Spinal cord (tissue), 10 donors: Measurements from ENCODE around the gene SLC25A34. TPM values are rescaled to one million over a fixed set of nuclear protein-coding genes. Genes with fewer than 3 reads are reported as not detected.
A peak's percentile ranks its signal among the peaks of the same experiment; 100 is the strongest.

Source experiments
- DNase-seq, 6 donors: peaks; one replicate each; pipeline versions ENCODE4 v3.0.0 to v3.0.0-alpha.2; 2013 to 2015; ENCODE audit warnings: low spot score in 6 of 6, low read depth in 4 of 6
- H3K27ac ChIP-seq: one replicate; pipeline ENCODE4 v1.5.1; 2013; ENCODE audit warnings: low read depth, low read length, control low read depth
- H3K27me3 ChIP-seq: one replicate; pipeline ENCODE4 v1.6.1; 2013; ENCODE audit warnings: low read length; ENCODE audit not compliant: control insufficient read depth, insufficient read depth
- H3K36me3 ChIP-seq: one replicate; pipeline ENCODE4 v1.6.1; 2013; ENCODE audit warnings: low read length; ENCODE audit not compliant: control insufficient read depth, insufficient read depth
- H3K4me1 ChIP-seq: one replicate; pipeline ENCODE4 v1.6.1; 2013; ENCODE audit warnings: low read length; ENCODE audit not compliant: control insufficient read depth, insufficient read depth
- H3K4me3 ChIP-seq: one replicate; pipeline ENCODE4 v1.5.1; 2013; ENCODE audit warnings: low read depth, low read length, control low read depth
- H3K9me3 ChIP-seq: one replicate; pipeline ENCODE4 v1.6.1; 2013; ENCODE audit warnings: low read length; ENCODE audit not compliant: control insufficient read depth, insufficient read depth
- WGBS: methylation state at CpG from one replicate; pipeline ENCODE4 v1.1.5; 2013; ENCODE audit warnings: missing lambda C conversion rate; ENCODE audit not compliant: insufficient coverage; 5-methylcytosine and 5-hydroxymethylcytosine counted together
- polyA plus RNA-seq, 2 donors: library from polyadenylated mRNA; unstranded; fragments of 120-200 nt; gene quantifications; one replicate each; pipeline ENCODE4 v1.2.1, GENCODE V29; 2013; ENCODE audit not compliant: insufficient read length in 2 of 2
- total RNA-seq, 2 donors: library from RNA; depleted of rRNA in 1 of 2; stranded (reverse); fragments of 120-200 nt in 1 of 2; fragments of >200 nt in 1 of 2; gene quantifications; one replicate each; pipeline versions ENCODE4 v1.2.3 to v1.2.4, GENCODE V29; 2013 to 2014
- donor health status: healthy.

SLC25A34 gene
- total and polyA plus RNA-seq, 4 donors, result 0.59 to 7.7 (median 3.7) TPM

- no peaks in the 10 kb centered on the region for H3K27me3 ChIP-seq
- 35% methylated on average over 2 of the region's 6 CpGs for whole genome bisulfite sequencing
- no peaks in the 10 kb centered on the region for H3K9me3 ChIP-seq
- DNase-seq, result peak in 2 of 6 donors; percentile 27 to 51
- H3K4me1 ChIP-seq, result peaks cover 48% of the 10 kb centered on the region
- H3K27ac ChIP-seq, result no peak overlapping the region
- no peak overlapping the region for H3K4me3 ChIP-seq
- H3K36me3 ChIP-seq, result peaks cover 14% of the 10 kb centered on the region
Measured at GRCh38 chr1:15700508-15700907, 35.5 kb upstream of the SLC25A34 start.

GRCh38 chr1:15701784-15702183 is 34.3 kb upstream of the SLC25A34 start:
- no peak for DNase-seq
- H3K27me3 ChIP-seq, result no peaks in the 10 kb centered on the region
- WGBS, result 78% methylated on average over 6 of the region's 8 CpGs
- no peaks in the 10 kb centered on the region for H3K9me3 ChIP-seq
- H3K4me1 ChIP-seq, result peaks cover 41% of the 10 kb centered on the region
- no peak overlapping the region for H3K4me3 ChIP-seq
- H3K27ac ChIP-seq, result no peak overlapping the region
- H3K36me3 ChIP-seq, result peaks cover 22% of the 10 kb centered on the region

GRCh38 chr1:15702722-15703550 is 33.1 kb upstream of the SLC25A34 start:
- Histone ChIP-seq H3K27me3 (no peaks in the 10 kb centered on the region), H3K36me3 (peaks cover 24% of the 10 kb centered on the region), H3K4me1 (peaks cover 35% of the 10 kb centered on the region), H3K27ac (peak overlapping the region; percentile 58), H3K9me3 (no peaks in the 10 kb centered on the region), H3K4me3 (no peak overlapping the region)
- no peak for DNase-seq
- WGBS, result 76% methylated on average over 18 of the region's 19 CpGs

- Histone ChIP-seq H3K27ac (peak overlapping the region; percentile 58), H3K27me3 (no peaks in the 10 kb centered on the region), H3K9me3 (no peaks in the 10 kb centered on the region), H3K4me3 (no peak overlapping the region), H3K4me1 (peaks cover 31% of the 10 kb centered on the region), H3K36me3 (peaks cover 24% of the 10 kb centered on the region)
- DNase-seq, result peak in 2 of 6 donors; percentile 51 to 84
- 53% methylated on average over 6 of the region's 9 CpGs for whole genome bisulfite sequencing
Measured at GRCh38 chr1:15703562-15703961, 32.5 kb upstream of the SLC25A34 start.

GRCh38 chr1:15704526-15705183 is 31.4 kb upstream of the SLC25A34 start:
- Histone ChIP-seq H3K9me3 (no peaks in the 10 kb centered on the region), H3K27me3 (no peaks in the 10 kb centered on the region), H3K4me1 (peaks cover 31% of the 10 kb centered on the region), H3K27ac (peak overlapping the region; percentile 49), H3K4me3 (no peak overlapping the region), H3K36me3 (peaks cover 24% of the 10 kb centered on the region)
- no peak for DNase-seq
- 89% methylated on average over 15 of the region's 17 CpGs for WGBS

GRCh38 chr1:15705184-15705566 is 30.9 kb upstream of the SLC25A34 start:
- H3K27ac ChIP-seq, result no peak overlapping the region
- 91% methylated on average over 10 of the region's 11 CpGs for WGBS
- no peak overlapping the region for H3K4me3 ChIP-seq
- DNase-seq, result no peak
- H3K27me3 ChIP-seq, result no peaks in the 10 kb centered on the region
- no peaks in the 10 kb centered on the region for H3K9me3 ChIP-seq
- peaks cover 26% of the 10 kb centered on the region for H3K4me1 ChIP-seq
- peaks cover 24% of the 10 kb centered on the region for H3K36me3 ChIP-seq

GRCh38 chr1:15706751-15707150 is 29.3 kb upstream of the SLC25A34 start:
- DNase-seq, result no peak
- Histone ChIP-seq H3K4me1 (peaks cover 23% of the 10 kb centered on the region), H3K9me3 (no peaks in the 10 kb centered on the region), H3K27ac (no peak overlapping the region), H3K4me3 (no peak overlapping the region), H3K27me3 (no peaks in the 10 kb centered on the region), H3K36me3 (peaks cover 24% of the 10 kb centered on the region)
- 83% methylated on average over 6 of the region's 7 CpGs for WGBS

GRCh38 chr1:15707239-15707925 is 28.7 kb upstream of the SLC25A34 start:
- DNase-seq, result no peak
- Histone ChIP-seq H3K4me3 (no peak overlapping the region), H3K9me3 (no peaks in the 10 kb centered on the region), H3K36me3 (peaks cover 20% of the 10 kb centered on the region), H3K27ac (no peak overlapping the region), H3K27me3 (no peaks in the 10 kb centered on the region), H3K4me1 (peaks cover 20% of the 10 kb centered on the region)
- WGBS, result 80% methylated on average over 8 of the region's 8 CpGs

- Histone ChIP-seq H3K4me1 (peaks cover 11% of the 10 kb centered on the region), H3K9me3 (no peaks in the 10 kb centered on the region), H3K36me3 (peaks cover 21% of the 10 kb centered on the region), H3K27ac (no peak overlapping the region), H3K4me3 (no peak overlapping the region), H3K27me3 (no peaks in the 10 kb centered on the region)
- WGBS, result 91% methylated on average over 6 of the region's 15 CpGs
- DNase-seq, result no peak
Measured at GRCh38 chr1:15708486-15709137, 27.4 kb upstream of the SLC25A34 start.
